HEK293 (cell line): ENCODE data around the gene PPY.

Experiments used
- CTCF ChIA-PET: fragments of 350-600 bp; formaldehyde crosslinking; extraction: SDS; loops from one replicate; lab custom pipeline; 2021; ENCODE audit warnings: antibody characterized with exemption; lab: Yijun Ruan, JAX
- POLR2A ChIA-PET: fragments of 300-600 bp; formaldehyde crosslinking; extraction: SDS; loops from one replicate; lab custom pipeline; 2020; ENCODE audit warnings: antibody characterized with exemption, inconsistent platforms; lab: Yijun Ruan, JAX
- H3K27ac ChIP-seq: fragments of 200-500 bp; sonication (Bioruptor generic); 2 replicates; pipeline ENCODE4 v1.5.1; 2014; ENCODE audit warnings: low read depth, low read length, control low read depth, inconsistent platforms; ENCODE audit errors: extremely low read depth
- H3K36me3 ChIP-seq, 2 experiments: fragments of 200-500 bp in 1 of 2; sonication (Bioruptor generic) in 1 of 2; 1 replicate in 1 of 2; 2 replicates in 1 of 2; pipeline ENCODE4 v1.5.1; 2014 to 2017; ENCODE audit warnings: inconsistent platforms in 2 of 2, low read length in 2 of 2; ENCODE audit not compliant: control insufficient read depth in 2 of 2, insufficient read depth in 1 of 2
- H3K4me1 ChIP-seq: fragments of 200-500 bp; sonication (Bioruptor generic); 2 replicates; pipeline ENCODE4 v1.5.1; 2014; ENCODE audit warnings: mild to moderate bottlenecking, low read length, inconsistent platforms; ENCODE audit not compliant: control insufficient read depth, insufficient read depth
- H3K4me3 ChIP-seq: 2 replicates; pipeline ENCODE4 v1.5.1; 2011; ENCODE audit warnings: low read depth, mild to moderate bottlenecking, control low read depth, low read length, moderate library complexity
- H3K9me3 ChIP-seq: fragments of 200-500 bp; sonication (Bioruptor generic); 2 replicates; pipeline ENCODE4 v1.5.1; 2014; ENCODE audit warnings: low read depth, low read length, inconsistent platforms; ENCODE audit not compliant: control insufficient read depth, insufficient read depth
- ATF2 ChIP-seq: fragments of 450-650 bp; formaldehyde crosslinking; IDR thresholded peaks from 2 replicates; pipeline ENCODE4 v1.5.1; 2016; ENCODE audit warnings: missing biosample characterization, missing genetic modification characterization, low read depth
- BCL11A ChIP-seq: fragments of 450-650 bp; formaldehyde crosslinking; IDR thresholded peaks from 2 replicates; pipeline ENCODE4 v1.5.1; 2016; ENCODE audit warnings: low read depth, missing biosample characterization, missing genetic modification characterization
- HIC1 ChIP-seq: fragments of 450-650 bp; formaldehyde crosslinking; IDR thresholded peaks from 2 replicates; pipeline ENCODE4 v1.5.1; 2016; ENCODE audit warnings: missing biosample characterization, missing genetic modification characterization
- KLF8 ChIP-seq: fragments of 450-650 bp; formaldehyde crosslinking; IDR thresholded peaks from 2 replicates; pipeline ENCODE4 v1.5.1; 2016; ENCODE audit warnings: missing biosample characterization, missing genetic modification characterization
- OSR2 ChIP-seq: fragments of 450-650 bp; formaldehyde crosslinking; IDR thresholded peaks from 2 replicates; pipeline ENCODE4 v1.5.1; 2016; ENCODE audit warnings: missing biosample characterization, missing genetic modification characterization
- ZBTB1 ChIP-seq: fragments of 450-650 bp; formaldehyde crosslinking; IDR thresholded peaks from 2 replicates; pipeline ENCODE4 v1.5.1; 2016; ENCODE audit warnings: missing biosample characterization, missing genetic modification characterization
- ZBTB10 ChIP-seq: fragments of 450-650 bp; formaldehyde crosslinking; IDR thresholded peaks from 2 replicates; pipeline ENCODE4 v1.5.1; 2016; ENCODE audit warnings: missing biosample characterization, missing genetic modification characterization
- ZBTB6 ChIP-seq: fragments of 450-650 bp; formaldehyde crosslinking; IDR thresholded peaks from 2 replicates; pipeline ENCODE4 v1.5.1; 2017; ENCODE audit warnings: missing biosample characterization, missing genetic modification characterization
- ZFP37 ChIP-seq: fragments of 450-650 bp; formaldehyde crosslinking; IDR thresholded peaks from 2 replicates; pipeline ENCODE4 v1.5.1; 2016; ENCODE audit warnings: missing biosample characterization, missing genetic modification characterization
- ZNF391 ChIP-seq: fragments of 450-650 bp; formaldehyde crosslinking; IDR thresholded peaks from 2 replicates; pipeline ENCODE4 v1.5.1; 2016; ENCODE audit warnings: low read depth, missing biosample characterization, missing genetic modification characterization, borderline replicate concordance
- ZNF426 ChIP-seq: fragments of 450-650 bp; formaldehyde crosslinking; IDR thresholded peaks from 2 replicates; pipeline ENCODE4 v1.5.1; 2017; ENCODE audit warnings: missing biosample characterization, missing genetic modification characterization, mild to moderate bottlenecking, inconsistent platforms, moderate library complexity
- ZNF48 ChIP-seq: fragments of 450-650 bp; formaldehyde crosslinking; IDR thresholded peaks from 2 replicates; pipeline ENCODE4 v1.5.1; 2016; ENCODE audit warnings: missing biosample characterization, missing genetic modification characterization
- ZNF488 ChIP-seq: fragments of 450-650 bp; formaldehyde crosslinking; IDR thresholded peaks from 2 replicates; pipeline ENCODE4 v1.5.1; 2016; ENCODE audit warnings: missing biosample characterization, missing genetic modification characterization
- ZNF513 ChIP-seq: fragments of 450-650 bp; IDR thresholded peaks from 2 replicates; pipeline ENCODE4 v1.5.1; 2018; ENCODE audit warnings: missing biosample characterization, missing genetic modification characterization
- ZNF623 ChIP-seq: fragments of 450-650 bp; formaldehyde crosslinking; IDR thresholded peaks from 2 replicates; pipeline ENCODE4 v1.5.1; 2016; ENCODE audit warnings: missing biosample characterization, missing genetic modification characterization
- ZNF701 ChIP-seq: fragments of 450-650 bp; formaldehyde crosslinking; IDR thresholded peaks from 2 replicates; pipeline ENCODE4 v1.5.1; 2016; ENCODE audit warnings: missing biosample characterization, missing genetic modification characterization
- ZNF792 ChIP-seq: fragments of 450-650 bp; formaldehyde crosslinking; IDR thresholded peaks from 2 replicates; pipeline ENCODE4 v1.5.1; 2016; ENCODE audit warnings: missing biosample characterization, missing genetic modification characterization
- ZSCAN18 ChIP-seq: fragments of 450-650 bp; formaldehyde crosslinking; IDR thresholded peaks from 2 replicates; pipeline ENCODE4 v1.5.1; 2016; ENCODE audit warnings: missing biosample characterization, missing genetic modification characterization

Gene PPY

GRCh38 chr17:43892647-43892952 lies 49.7 kb downstream of the PPY start:
- H3K4me1 ChIP-seq = no peaks in the 10 kb centered on the region
- no peak overlapping the region for H3K4me3 ChIP-seq
- ChIA-PET POLR2A (no interaction called here), CTCF (interaction anchor here (0.5 to 9.7 kb wide), 7 partner anchors 13 to 778 kb away, joined by 3 to 106 read pairs (median 4); partner anchors contain the start of gene CD300LG)
- no peak for TF ChIP-seq ZNF48
- no peak for TF ChIP-seq ZBTB6 (tag by site-specific recombination)
- no peak for TF ChIP-seq ZNF426 (tag by site-specific recombination)
- TF ChIP-seq ZFP37 (tag by site-specific recombination) = no peak
- TF ChIP-seq ZNF391 (tag by site-specific recombination) = no peak
- TF ChIP-seq HIC1 = no peak
- TF ChIP-seq OSR2 (tag by site-specific recombination) = no peak
- TF ChIP-seq ZNF701 (tag by site-specific recombination) = no peak
- no peak for TF ChIP-seq ZSCAN18 (tag by site-specific recombination)
- no peak for TF ChIP-seq KLF8 (tag by site-specific recombination)
- no peak for TF ChIP-seq ZNF488 (tag by site-specific recombination)
- no peak for TF ChIP-seq BCL11A
- TF ChIP-seq ZNF792 (tag by site-specific recombination) = no peak
- no peak for TF ChIP-seq ZBTB1 (tag by site-specific recombination)
- no peak for TF ChIP-seq ZNF513
- H3K36me3 ChIP-seq = peaks cover 0 to 20% of the 10 kb centered on the region in 2 experiments; a peak in 2 of 3 replicates
- H3K9me3 ChIP-seq = no peaks in the 10 kb centered on the region
- no peak overlapping the region for H3K27ac ChIP-seq

- no peaks in the 10 kb centered on the region for H3K4me1 ChIP-seq
- H3K9me3 ChIP-seq = no peaks in the 10 kb centered on the region
- no peak overlapping the region for H3K27ac ChIP-seq
- CTCF ChIA-PET = interaction anchor here (0.6 to 9.7 kb wide), 8 partner anchors 12 to 778 kb away, joined by 3 to 106 read pairs (median 4); no protein-coding TSS in a partner anchor
- peaks cover 0 to 20% of the 10 kb centered on the region in 2 experiments; a peak in 2 of 3 replicates for H3K36me3 ChIP-seq
- H3K4me3 ChIP-seq = no peak overlapping the region
- POLR2A ChIA-PET = interaction anchor here (1.2 kb wide), 1 partner anchor 7 kb away, joined by 4 read pairs; no protein-coding TSS in a partner anchor
- TF ChIP-seq ZBTB10 (tag by site-specific recombination) (no peak), ZNF623 (tag by site-specific recombination) (no peak), ATF2 (tag by site-specific recombination) (no peak)
Observed at GRCh38 chr17:43891851-43892646, 50.2 kb downstream of the PPY start.
